Measurements from ENCODE around the gene RIC3.

Gene RIC3

GRCh38 chr11:8069771-8070170 is 99.1 kb downstream of the RIC3 start:
- H3K36me3 ChIP-seq (ENCODE audit: insufficient read depth), result no peaks in the 10 kb centered on the region
- no peaks in the 10 kb centered on the region for H3K79me2 ChIP-seq (ENCODE audit: insufficient read depth, low read depth)
- H3K9ac ChIP-seq, result no peak overlapping the region
- H2AFZ ChIP-seq (ENCODE audit: low read depth), result no peak overlapping the region
- no peak overlapping the region for H3K27ac ChIP-seq
- H3K4me1 ChIP-seq (ENCODE audit: low read depth, poor library complexity, severe bottlenecking), result no peaks in the 10 kb centered on the region
- no peaks in the 10 kb centered on the region for H3K27me3 ChIP-seq (ENCODE audit: insufficient read depth, low read depth)
- no peak overlapping the region for H3K4me3 ChIP-seq (IDR thresholded peaks at IDR 0.05; ENCODE audit: insufficient read depth, low read depth, low read length)
- H3K4me2 ChIP-seq, result no peak overlapping the region
- H4K20me1 ChIP-seq (ENCODE audit: insufficient read depth), result no peaks in the 10 kb centered on the region
- TF ChIP-seq, protein P1, sequence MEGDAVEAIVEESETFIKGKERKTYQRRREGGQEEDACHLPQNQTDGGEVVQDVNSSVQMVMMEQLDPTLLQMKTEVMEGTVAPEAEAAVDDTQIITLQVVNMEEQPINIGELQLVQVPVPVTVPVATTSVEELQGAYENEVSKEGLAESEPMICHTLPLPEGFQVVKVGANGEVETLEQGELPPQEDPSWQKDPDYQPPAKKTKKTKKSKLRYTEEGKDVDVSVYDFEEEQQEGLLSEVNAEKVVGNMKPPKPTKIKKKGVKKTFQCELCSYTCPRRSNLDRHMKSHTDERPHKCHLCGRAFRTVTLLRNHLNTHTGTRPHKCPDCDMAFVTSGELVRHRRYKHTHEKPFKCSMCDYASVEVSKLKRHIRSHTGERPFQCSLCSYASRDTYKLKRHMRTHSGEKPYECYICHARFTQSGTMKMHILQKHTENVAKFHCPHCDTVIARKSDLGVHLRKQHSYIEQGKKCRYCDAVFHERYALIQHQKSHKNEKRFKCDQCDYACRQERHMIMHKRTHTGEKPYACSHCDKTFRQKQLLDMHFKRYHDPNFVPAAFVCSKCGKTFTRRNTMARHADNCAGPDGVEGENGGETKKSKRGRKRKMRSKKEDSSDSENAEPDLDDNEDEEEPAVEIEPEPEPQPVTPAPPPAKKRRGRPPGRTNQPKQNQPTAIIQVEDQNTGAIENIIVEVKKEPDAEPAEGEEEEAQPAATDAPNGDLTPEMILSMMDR (conservative IDR thresholded peaks at IDR 0.05; ENCODE audit: low read depth, low read length), result no peak

GRCh38 chr11:8068605-8069221 is 100.1 kb downstream of the RIC3 start:
- no peak overlapping the region for H3K27ac ChIP-seq
- no peak overlapping the region for H3K4me3 ChIP-seq (IDR thresholded peaks at IDR 0.05; ENCODE audit: insufficient read depth, low read depth, low read length)
- H2AFZ ChIP-seq (ENCODE audit: low read depth), result no peak overlapping the region
- no peaks in the 10 kb centered on the region for H3K36me3 ChIP-seq (ENCODE audit: insufficient read depth)
- H3K9ac ChIP-seq, result no peak overlapping the region
- H3K27me3 ChIP-seq (ENCODE audit: insufficient read depth, low read depth), result no peaks in the 10 kb centered on the region
- no peaks in the 10 kb centered on the region for H4K20me1 ChIP-seq (ENCODE audit: insufficient read depth)
- H3K4me2 ChIP-seq, result no peak overlapping the region
- H3K4me1 ChIP-seq (ENCODE audit: low read depth, poor library complexity, severe bottlenecking), result no peaks in the 10 kb centered on the region
- H3K79me2 ChIP-seq (ENCODE audit: insufficient read depth, low read depth), result no peaks in the 10 kb centered on the region
- TF ChIP-seq, protein P1 (conservative IDR thresholded peaks at IDR 0.05; ENCODE audit: low read depth, low read length), result no peak

GRCh38 chr11:8067929-8068575 is 100.8 kb downstream of the RIC3 start:
- no peak overlapping the region for H3K4me3 ChIP-seq (IDR thresholded peaks at IDR 0.05; ENCODE audit: insufficient read depth, low read depth, low read length)
- no peak overlapping the region for H3K9ac ChIP-seq
- no peak overlapping the region for H3K27ac ChIP-seq
- H3K4me1 ChIP-seq (ENCODE audit: low read depth, poor library complexity, severe bottlenecking), result no peaks in the 10 kb centered on the region
- H3K4me2 ChIP-seq, result no peak overlapping the region
- H2AFZ ChIP-seq (ENCODE audit: low read depth), result no peak overlapping the region
- TF ChIP-seq, protein P1 (conservative IDR thresholded peaks at IDR 0.05; ENCODE audit: low read depth, low read length), result no peak
- no peaks in the 10 kb centered on the region for H3K79me2 ChIP-seq (ENCODE audit: insufficient read depth, low read depth)
- H3K27me3 ChIP-seq (ENCODE audit: insufficient read depth, low read depth), result no peaks in the 10 kb centered on the region
- no peaks in the 10 kb centered on the region for H3K36me3 ChIP-seq (ENCODE audit: insufficient read depth)
- no peaks in the 10 kb centered on the region for H4K20me1 ChIP-seq (ENCODE audit: insufficient read depth)

GRCh38 chr11:8067567-8067928 is 101.3 kb downstream of the RIC3 start:
- Histone ChIP-seq H2AFZ (ENCODE audit: low read depth) (no peak overlapping the region), H3K4me1 (ENCODE audit: low read depth, poor library complexity, severe bottlenecking) (no peaks in the 10 kb centered on the region), H3K36me3 (ENCODE audit: insufficient read depth) (no peaks in the 10 kb centered on the region), H3K4me3 (IDR thresholded peaks at IDR 0.05; ENCODE audit: insufficient read depth, low read depth, low read length) (no peak overlapping the region), H3K27ac (no peak overlapping the region), H4K20me1 (ENCODE audit: insufficient read depth) (no peaks in the 10 kb centered on the region), H3K9ac (no peak overlapping the region), H3K27me3 (ENCODE audit: insufficient read depth, low read depth) (no peaks in the 10 kb centered on the region), H3K4me2 (no peak overlapping the region), H3K79me2 (ENCODE audit: insufficient read depth, low read depth) (no peaks in the 10 kb centered on the region)
- TF ChIP-seq, protein P1 (conservative IDR thresholded peaks at IDR 0.05; ENCODE audit: low read depth, low read length), result no peak

Measured in KMS-11 (cell line).